ENCODE measurements around the gene CUL9. TPM values are rescaled to one million over a fixed set of nuclear protein-coding genes. Genes with fewer than 3 reads are reported as not detected.
A peak's percentile ranks its signal among the peaks of the same experiment; 100 is the strongest.

Gene CUL9
- total RNA-seq, 1 experiment from 2014 or later: 15.2 TPM

GRCh38 chr6:43211955-43212354, 30.0 kb downstream of the CUL9 start:
- Histone ChIP-seq H2AK5ac (ENCODE audit: insufficient read length, low read length) (no peak overlapping the region), H3K56ac (ENCODE audit: insufficient read length, low read depth, low read length) (no peak overlapping the region), H3K27ac (ENCODE audit: insufficient read length, low read depth, low read length) (no peak overlapping the region), H4K91ac (ENCODE audit: insufficient read length, low read depth, low read length) (no peak overlapping the region), H3K9ac (ENCODE audit: extremely low read depth, insufficient read length, low read length) (no peak overlapping the region), H3K4me1 (ENCODE audit: insufficient read depth, low read length) (no peaks in the 10 kb centered on the region), H2BK20ac (ENCODE audit: low read depth, low read length, poor library complexity, severe bottlenecking) (no peak overlapping the region), H4K8ac (replicated peaks; ENCODE audit: insufficient read length, low read depth, low read length) (no peak overlapping the region), H2AFZ (ENCODE audit: low read length) (no peak overlapping the region), H3K9me3 (ENCODE audit: control insufficient read depth, low read depth, low read length) (no peaks in the 10 kb centered on the region), H3K23ac (ENCODE audit: insufficient read length, low read depth, low read length) (no peak overlapping the region), H3K14ac (ENCODE audit: insufficient read depth, low read length) (no peak overlapping the region), H3T11ph (ENCODE audit: low read length) (no peak overlapping the region), H3K79me1 (ENCODE audit: insufficient read depth, low read depth, low read length, poor library complexity, severe bottlenecking) (no peaks in the 10 kb centered on the region), H2BK120ac (ENCODE audit: low read depth, low read length, poor library complexity, severe bottlenecking) (no peak overlapping the region), H3K18ac (ENCODE audit: insufficient read length, low read depth, low read length) (no peak overlapping the region), H3K79me2 (ENCODE audit: insufficient read depth, low read length) (no peaks in the 10 kb centered on the region), H3K23me2 (ENCODE audit: insufficient read length, low read depth, low read length, poor library complexity, severe bottlenecking) (no peaks in the 10 kb centered on the region), H3K4ac (ENCODE audit: low read depth, low read length) (no peak overlapping the region), H2BK15ac (ENCODE audit: low read depth, low read length) (no peak overlapping the region), H3K27me3 (ENCODE audit: insufficient read depth, low read length) (no peaks in the 10 kb centered on the region), H2BK12ac (ENCODE audit: insufficient read length, low read depth, low read length) (no peak overlapping the region), H4K20me1 (ENCODE audit: control insufficient read depth, insufficient read depth, insufficient read length) (no peaks in the 10 kb centered on the region), H4K5ac (ENCODE audit: insufficient read length, low read depth, low read length) (no peak overlapping the region), H3K4me2 (ENCODE audit: insufficient read depth, insufficient read length, low read length) (no peak overlapping the region), H2BK5ac (ENCODE audit: insufficient read length, low read length) (no peak overlapping the region)
- Mint-ChIP-seq H3K27ac (no peak overlapping the region), H3K27me3 (ENCODE audit: low read depth) (peaks cover 2% of the 10 kb centered on the region), H3K4me3 (no peak overlapping the region), H3K9me3 (no peaks in the 10 kb centered on the region), H3K4me1 (peaks cover 4% of the 10 kb centered on the region in 2 experiments), H3K36me3 (ENCODE audit: insufficient read depth in 1 of 3, low read depth in 3 of 3) (peaks cover 0 to 2% (median 0%) of the 10 kb centered on the region in 3 experiments; a peak in 1 of 7 replicates)
- no CpG with 5 or more reads among the region's 1 CpG for WGBS (ENCODE audit: extremely low coverage, insufficient read length, low lambda C conversion rate)
- no peak for DNase-seq
- TF ChIP-seq, protein P1, sequence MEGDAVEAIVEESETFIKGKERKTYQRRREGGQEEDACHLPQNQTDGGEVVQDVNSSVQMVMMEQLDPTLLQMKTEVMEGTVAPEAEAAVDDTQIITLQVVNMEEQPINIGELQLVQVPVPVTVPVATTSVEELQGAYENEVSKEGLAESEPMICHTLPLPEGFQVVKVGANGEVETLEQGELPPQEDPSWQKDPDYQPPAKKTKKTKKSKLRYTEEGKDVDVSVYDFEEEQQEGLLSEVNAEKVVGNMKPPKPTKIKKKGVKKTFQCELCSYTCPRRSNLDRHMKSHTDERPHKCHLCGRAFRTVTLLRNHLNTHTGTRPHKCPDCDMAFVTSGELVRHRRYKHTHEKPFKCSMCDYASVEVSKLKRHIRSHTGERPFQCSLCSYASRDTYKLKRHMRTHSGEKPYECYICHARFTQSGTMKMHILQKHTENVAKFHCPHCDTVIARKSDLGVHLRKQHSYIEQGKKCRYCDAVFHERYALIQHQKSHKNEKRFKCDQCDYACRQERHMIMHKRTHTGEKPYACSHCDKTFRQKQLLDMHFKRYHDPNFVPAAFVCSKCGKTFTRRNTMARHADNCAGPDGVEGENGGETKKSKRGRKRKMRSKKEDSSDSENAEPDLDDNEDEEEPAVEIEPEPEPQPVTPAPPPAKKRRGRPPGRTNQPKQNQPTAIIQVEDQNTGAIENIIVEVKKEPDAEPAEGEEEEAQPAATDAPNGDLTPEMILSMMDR (conservative IDR thresholded peaks at IDR 0.05): peak; percentile 46; the same call in 2 of the 3 replicates
